Activated T-cell treated with anti-CD3 and anti-CD28 coated beads for 4 hours (primary cell): Measurements from ENCODE around the gene TTC39B.

Source experiments
- DNase-seq: peaks from one replicate; pipeline ENCODE4 v3.0.0-alpha.2; 2020

TTC39B gene

DNA sequence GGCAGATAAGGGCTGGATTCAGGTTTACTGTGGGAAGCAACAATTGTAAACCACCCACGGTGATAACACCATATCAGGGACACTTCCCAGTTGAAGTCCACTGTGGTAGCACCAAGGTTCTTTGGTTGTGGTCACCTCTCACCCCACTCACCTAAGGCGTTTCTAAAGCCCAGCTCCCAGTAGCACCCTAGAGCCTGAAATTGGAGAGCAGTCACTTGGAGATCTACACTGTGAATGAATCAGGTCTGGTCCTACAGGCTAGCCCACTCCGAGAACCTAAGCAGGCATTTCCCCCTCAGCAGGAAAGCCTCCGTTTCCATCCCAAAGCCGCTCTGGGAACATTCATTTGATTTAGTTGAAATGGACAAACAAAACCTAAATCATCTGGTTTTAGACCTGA, 191.3 kb downstream of the TTC39B start:
- no peak for DNase-seq

- no peak for DNase-seq
These were observed 192.0 kb downstream of the TTC39B start for GRCh38 chr9:15115041-15115440.
